Prostate gland (tissue), 2 donors: ENCODE results near the gene ASAP3. TPM values are rescaled to one million over a fixed set of nuclear protein-coding genes. Genes with fewer than 3 reads are reported as not detected.

Experiments used
- DNase-seq: peaks from one replicate; pipeline ENCODE4 v3.0.0-alpha.2; 2019; ENCODE audit warnings: low spot score
- H3K27ac ChIP-seq, 2 donors: fragments of 200-600 bp; sonication (generic); 2 replicates each; pipeline ENCODE4 v1.5.1; 2017 to 2019
- H3K27me3 ChIP-seq: fragments of 200-600 bp; sonication (generic); replicated peaks from 2 replicates; pipeline ENCODE4 v1.5.1; 2019; ENCODE audit not compliant: insufficient read depth
- H3K36me3 ChIP-seq, 2 donors: fragments of 200-600 bp; sonication (generic); 1 replicate in 1 of 2; 2 replicates in 1 of 2; pipeline versions ENCODE4 v1.5.1 to v1.8.1; 2017 to 2019
- H3K4me1 ChIP-seq: fragments of 200-600 bp; sonication (generic); replicated peaks from 2 replicates; pipeline ENCODE4 v1.5.1; 2019
- H3K4me3 ChIP-seq, 2 donors: fragments of 200-600 bp; sonication (generic); 2 replicates each; pipeline ENCODE4 v1.5.1; 2017 to 2019
- H3K9me3 ChIP-seq: fragments of 200-600 bp; sonication (generic); 2 replicates; pipeline ENCODE4 v1.5.1; 2017
- POLR2A ChIP-seq: fragments of 450-650 bp; IDR thresholded peaks from one replicate; pipeline ENCODE4 v1.6.1; 2016; ENCODE audit warnings: antibody characterized with exemption, mild to moderate bottlenecking
- POLR2AphosphoS5 ChIP-seq: sonication (generic); formaldehyde crosslinking; IDR thresholded peaks from one replicate; pipeline ENCODE4 v1.6.1; 2017; ENCODE audit warnings: antibody characterized with exemption
- WGBS: methylation state at CpG from one replicate; pipeline ENCODE4 v1.1.5; 2018; 5-methylcytosine and 5-hydroxymethylcytosine counted together
- intact Hi-C: fragments of 100-400 bp; cut with DNase I; formaldehyde crosslinking; loops from one replicate; pipeline ENCODE4 v1.14.2; 2022
- total RNA-seq, 2 donors: library from RNA; depleted of rRNA; stranded (reverse); fragments of >200 nt; gene quantifications; one replicate each; pipeline ENCODE4 v1.1.0, GENCODE V29; 2016
- TF ChIP-seq, protein P1 (sequence below), 4 experiments: fragments of 200-600 bp in 2 of 4; fragments of 450-650 bp in 2 of 4; sonication (generic) in 2 of 4; IDR thresholded peaks; 1 replicate in 3 of 4; 2 replicates in 1 of 4; pipeline ENCODE4 v1.5.1; 2016 to 2019; ENCODE audit warnings: antibody characterized with exemption in 4 of 4, mild to moderate bottlenecking in 2 of 4, moderate library complexity in 2 of 4

ASAP3 gene
- total RNA-seq, 2 donors from 2014 or later = 76.5 to 83.1 TPM

DNA sequence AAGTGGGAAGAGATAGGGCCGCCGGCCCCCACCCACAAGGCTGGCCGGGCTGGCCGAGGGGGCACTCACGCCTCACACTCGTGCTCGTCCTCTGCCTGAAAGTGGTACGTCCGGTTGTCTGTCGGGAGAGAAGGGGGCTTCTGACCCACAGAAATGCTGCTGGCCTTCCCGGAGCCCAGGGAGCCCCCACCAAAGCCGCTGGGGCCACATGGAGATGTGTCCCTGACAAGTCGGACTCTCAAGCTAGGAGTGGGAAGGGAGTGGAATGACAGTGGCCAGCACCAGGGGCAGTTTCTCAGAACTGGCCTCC, 46.7 kb downstream of the ASAP3 start:
- H3K4me1 ChIP-seq = no peaks in the 10 kb centered on the region
- peaks cover 3 to 5% of the 10 kb centered on the region in 2 donors for H3K36me3 ChIP-seq
- H3K9me3 ChIP-seq = no peaks in the 10 kb centered on the region
- H3K4me3 ChIP-seq = no peak overlapping the region
- TF ChIP-seq POLR2AphosphoS5 (no peak), POLR2A (no peak)
- TF ChIP-seq, protein P1, sequence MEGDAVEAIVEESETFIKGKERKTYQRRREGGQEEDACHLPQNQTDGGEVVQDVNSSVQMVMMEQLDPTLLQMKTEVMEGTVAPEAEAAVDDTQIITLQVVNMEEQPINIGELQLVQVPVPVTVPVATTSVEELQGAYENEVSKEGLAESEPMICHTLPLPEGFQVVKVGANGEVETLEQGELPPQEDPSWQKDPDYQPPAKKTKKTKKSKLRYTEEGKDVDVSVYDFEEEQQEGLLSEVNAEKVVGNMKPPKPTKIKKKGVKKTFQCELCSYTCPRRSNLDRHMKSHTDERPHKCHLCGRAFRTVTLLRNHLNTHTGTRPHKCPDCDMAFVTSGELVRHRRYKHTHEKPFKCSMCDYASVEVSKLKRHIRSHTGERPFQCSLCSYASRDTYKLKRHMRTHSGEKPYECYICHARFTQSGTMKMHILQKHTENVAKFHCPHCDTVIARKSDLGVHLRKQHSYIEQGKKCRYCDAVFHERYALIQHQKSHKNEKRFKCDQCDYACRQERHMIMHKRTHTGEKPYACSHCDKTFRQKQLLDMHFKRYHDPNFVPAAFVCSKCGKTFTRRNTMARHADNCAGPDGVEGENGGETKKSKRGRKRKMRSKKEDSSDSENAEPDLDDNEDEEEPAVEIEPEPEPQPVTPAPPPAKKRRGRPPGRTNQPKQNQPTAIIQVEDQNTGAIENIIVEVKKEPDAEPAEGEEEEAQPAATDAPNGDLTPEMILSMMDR (IDR thresholded peaks at IDR 0.05) = no peak
- WGBS = 93% methylated on average over 13 of the region's 13 CpGs
- H3K27me3 ChIP-seq = no peaks in the 10 kb centered on the region
- intact Hi-C loops = no loop called here
- H3K27ac ChIP-seq = no peak overlapping the region
- DNase-seq = no peak

DNA sequence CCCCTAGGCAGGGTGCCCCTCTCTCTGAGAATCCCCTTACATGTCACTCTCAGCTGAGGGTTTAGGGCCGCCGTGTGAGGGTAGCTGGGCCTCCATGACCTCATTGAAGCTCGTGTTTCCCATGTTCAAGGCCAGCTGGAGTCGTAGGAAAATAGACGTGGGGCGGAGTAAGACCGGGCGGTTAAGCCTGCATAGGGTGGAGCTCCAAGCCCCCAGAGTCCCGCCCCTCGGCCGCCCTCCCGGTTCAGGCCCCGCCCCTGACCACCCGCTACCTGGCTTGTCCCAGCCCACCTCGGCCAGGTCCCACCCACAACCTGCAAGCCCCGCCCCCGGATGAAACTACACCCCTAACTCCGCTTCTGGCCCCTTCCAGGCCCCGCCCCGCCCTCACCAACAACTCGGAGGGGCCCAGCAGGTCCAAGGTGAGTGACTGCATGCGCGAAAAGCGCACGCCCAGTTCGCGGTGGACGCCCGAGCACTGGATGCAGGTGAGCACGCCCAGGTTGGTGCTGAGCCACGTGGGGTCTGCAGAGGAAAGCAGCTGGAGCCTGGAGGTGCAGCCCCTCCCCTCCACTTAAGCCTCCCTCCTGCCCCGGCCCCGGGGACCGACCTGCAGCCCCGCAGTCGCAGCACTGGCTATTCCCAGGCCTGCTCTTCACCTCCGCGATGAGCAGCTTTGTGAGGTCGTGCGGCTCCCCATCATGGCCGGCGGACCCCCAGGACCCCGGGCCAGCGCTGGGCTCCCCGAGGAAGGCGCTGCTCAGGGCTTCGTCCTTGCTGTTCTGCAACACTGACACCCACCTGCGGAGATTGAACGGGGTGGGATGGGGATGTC, 47.2 kb downstream of the ASAP3 start:
- Histone ChIP-seq H3K27me3 (no peaks in the 10 kb centered on the region), H3K4me1 (no peaks in the 10 kb centered on the region), H3K36me3 (peaks cover 0 to 3% of the 10 kb centered on the region in 2 donors), H3K27ac (no peak overlapping the region), H3K9me3 (no peaks in the 10 kb centered on the region), H3K4me3 (no peak overlapping the region)
- intact Hi-C loops = no loop called here
- WGBS = 75% methylated on average over 49 of the region's 49 CpGs
- no peak for DNase-seq
- TF ChIP-seq, protein P1 (IDR thresholded peaks at IDR 0.05) = no peak
- TF ChIP-seq POLR2AphosphoS5 = no peak

DNA sequence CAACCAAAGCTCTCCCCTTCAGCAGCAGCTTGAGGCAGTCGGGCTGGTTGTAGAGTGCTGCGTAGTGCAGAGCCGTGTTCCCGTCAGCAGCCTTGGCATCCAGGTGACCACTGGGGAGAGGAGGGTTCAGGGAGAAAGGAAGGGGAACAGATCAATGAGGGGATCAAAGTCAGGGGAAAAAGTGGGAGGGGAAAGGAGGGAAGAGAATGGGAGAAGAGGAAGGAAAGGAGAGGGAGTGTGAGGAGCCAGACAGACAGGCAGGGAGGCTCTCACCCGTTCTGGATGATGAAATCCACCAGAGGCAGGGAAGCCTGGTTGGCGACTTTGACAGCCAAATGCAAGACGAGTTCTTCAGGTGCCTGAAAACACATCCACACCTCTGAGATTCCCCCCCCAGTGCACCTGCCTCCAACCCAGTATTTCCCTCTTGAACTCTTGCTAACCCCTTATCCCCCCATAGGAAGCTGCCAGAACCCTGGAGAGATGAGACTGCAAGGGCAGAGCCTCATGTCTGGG, 49.7 kb downstream of the ASAP3 start:
- Histone ChIP-seq H3K27ac (no peak overlapping the region), H3K27me3 (no peaks in the 10 kb centered on the region), H3K4me3 (no peak overlapping the region), H3K9me3 (no peaks in the 10 kb centered on the region), H3K4me1 (no peaks in the 10 kb centered on the region), H3K36me3 (peaks cover 3 to 8% of the 10 kb centered on the region in 2 donors)
- intact Hi-C loops = no loop called here
- no peak for DNase-seq
- 74% methylated on average over 7 of the region's 7 CpGs for WGBS
- TF ChIP-seq, protein P1 (IDR thresholded peaks at IDR 0.05) = no peak
- TF ChIP-seq POLR2AphosphoS5 (no peak), POLR2A (no peak)

DNA sequence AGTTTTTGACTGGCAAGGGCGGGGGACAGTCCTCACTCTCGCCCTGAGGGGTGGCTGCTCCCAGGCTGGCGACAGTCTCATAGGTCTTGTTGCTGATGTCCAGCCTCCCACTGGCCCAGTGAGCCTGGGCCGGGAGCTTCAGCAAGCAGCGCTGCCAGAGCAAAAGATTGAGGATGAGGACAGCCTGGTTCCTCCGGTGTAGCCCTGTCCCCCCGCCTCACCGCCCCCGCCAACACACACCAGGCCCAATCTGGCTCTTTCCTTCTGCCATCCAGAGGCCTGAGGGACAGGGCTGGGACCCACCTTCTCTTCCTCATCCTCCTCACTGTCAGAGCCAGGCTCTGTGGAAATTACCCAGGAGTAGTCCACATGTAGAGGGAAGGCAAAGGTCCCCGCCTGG, 50.9 kb downstream of the ASAP3 start:
- Histone ChIP-seq H3K36me3 (peaks cover 3 to 8% of the 10 kb centered on the region in 2 donors), H3K4me3 (no peak overlapping the region), H3K4me1 (no peaks in the 10 kb centered on the region), H3K27me3 (no peaks in the 10 kb centered on the region), H3K9me3 (no peaks in the 10 kb centered on the region), H3K27ac (no peak overlapping the region)
- intact Hi-C loops = no loop called here
- TF ChIP-seq, protein P1 (IDR thresholded peaks at IDR 0.05) = no peak
- no peak for TF ChIP-seq POLR2A
- no peak for TF ChIP-seq POLR2AphosphoS5
- no peak for DNase-seq
- WGBS = 94% methylated on average over 10 of the region's 10 CpGs

DNA sequence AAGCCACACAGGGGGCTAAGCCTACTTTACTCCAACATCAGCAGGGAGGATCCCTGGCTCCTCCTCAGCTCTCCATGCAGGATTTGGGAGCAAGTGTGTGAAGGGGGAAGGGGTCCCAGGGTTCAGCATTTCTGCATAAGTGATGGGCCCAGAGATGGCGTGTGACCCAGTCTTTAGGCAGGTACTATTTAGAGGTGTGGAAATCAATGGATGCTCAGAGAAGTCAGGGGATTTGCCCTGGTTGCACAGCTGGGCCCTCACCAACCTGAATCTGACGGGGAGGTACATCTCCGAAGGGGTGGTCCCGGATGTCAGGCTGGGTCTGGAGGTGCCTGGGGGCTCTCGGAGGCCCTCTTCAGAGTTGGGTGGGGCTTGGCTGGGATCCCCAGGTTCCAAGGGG, 52.5 kb downstream of the ASAP3 start:
- Histone ChIP-seq H3K27ac (no peak overlapping the region), H3K27me3 (no peaks in the 10 kb centered on the region), H3K4me3 (no peak overlapping the region), H3K9me3 (no peaks in the 10 kb centered on the region), H3K36me3 (peaks cover 3 to 8% of the 10 kb centered on the region in 2 donors), H3K4me1 (no peaks in the 10 kb centered on the region)
- 89% methylated on average over 5 of the region's 5 CpGs for WGBS
- intact Hi-C loops = no loop called here
- TF ChIP-seq, protein P1 (IDR thresholded peaks at IDR 0.05) = no peak
- TF ChIP-seq POLR2AphosphoS5 (no peak), POLR2A (no peak)
- DNase-seq = no peak
